ENCODE measurements around the gene BCAR1.

DNA sequence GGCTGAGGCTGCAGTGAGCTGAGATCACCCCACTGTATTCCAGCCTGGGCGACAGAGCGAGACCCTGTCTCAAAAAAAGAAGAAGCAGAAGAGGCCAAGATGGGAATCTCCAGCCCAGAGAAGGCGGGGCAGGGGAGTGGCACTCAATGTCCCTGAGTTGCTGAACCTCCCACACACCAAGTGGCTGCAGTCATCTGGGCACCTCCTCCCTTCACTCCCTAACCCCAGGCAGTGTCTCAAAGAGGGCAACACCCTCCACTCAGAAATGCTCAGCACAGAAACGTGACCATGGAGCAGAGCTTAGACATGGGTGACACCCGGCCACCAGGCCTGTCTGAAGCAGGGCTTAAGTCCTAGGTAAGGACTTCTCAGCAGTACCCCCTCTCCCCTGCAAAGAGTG is 36.3 kb upstream of the BCAR1 start:
- TF ChIP-seq, protein P1, sequence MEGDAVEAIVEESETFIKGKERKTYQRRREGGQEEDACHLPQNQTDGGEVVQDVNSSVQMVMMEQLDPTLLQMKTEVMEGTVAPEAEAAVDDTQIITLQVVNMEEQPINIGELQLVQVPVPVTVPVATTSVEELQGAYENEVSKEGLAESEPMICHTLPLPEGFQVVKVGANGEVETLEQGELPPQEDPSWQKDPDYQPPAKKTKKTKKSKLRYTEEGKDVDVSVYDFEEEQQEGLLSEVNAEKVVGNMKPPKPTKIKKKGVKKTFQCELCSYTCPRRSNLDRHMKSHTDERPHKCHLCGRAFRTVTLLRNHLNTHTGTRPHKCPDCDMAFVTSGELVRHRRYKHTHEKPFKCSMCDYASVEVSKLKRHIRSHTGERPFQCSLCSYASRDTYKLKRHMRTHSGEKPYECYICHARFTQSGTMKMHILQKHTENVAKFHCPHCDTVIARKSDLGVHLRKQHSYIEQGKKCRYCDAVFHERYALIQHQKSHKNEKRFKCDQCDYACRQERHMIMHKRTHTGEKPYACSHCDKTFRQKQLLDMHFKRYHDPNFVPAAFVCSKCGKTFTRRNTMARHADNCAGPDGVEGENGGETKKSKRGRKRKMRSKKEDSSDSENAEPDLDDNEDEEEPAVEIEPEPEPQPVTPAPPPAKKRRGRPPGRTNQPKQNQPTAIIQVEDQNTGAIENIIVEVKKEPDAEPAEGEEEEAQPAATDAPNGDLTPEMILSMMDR (IDR thresholded peaks at IDR 0.05; ENCODE audit: low read depth, low read length): no peak
- TF ChIP-seq POLR2A (IDR thresholded peaks at IDR 0.05; ENCODE audit: extremely low read depth, insufficient read length): no peak
